ENCODE data around the gene EHMT1.
"Not testable (repeated sequence)": the region's sequence is repeated elsewhere in the genome, so short reads cannot be mapped to it uniquely, and the experiment has no call there.

EHMT1 gene

DNA sequence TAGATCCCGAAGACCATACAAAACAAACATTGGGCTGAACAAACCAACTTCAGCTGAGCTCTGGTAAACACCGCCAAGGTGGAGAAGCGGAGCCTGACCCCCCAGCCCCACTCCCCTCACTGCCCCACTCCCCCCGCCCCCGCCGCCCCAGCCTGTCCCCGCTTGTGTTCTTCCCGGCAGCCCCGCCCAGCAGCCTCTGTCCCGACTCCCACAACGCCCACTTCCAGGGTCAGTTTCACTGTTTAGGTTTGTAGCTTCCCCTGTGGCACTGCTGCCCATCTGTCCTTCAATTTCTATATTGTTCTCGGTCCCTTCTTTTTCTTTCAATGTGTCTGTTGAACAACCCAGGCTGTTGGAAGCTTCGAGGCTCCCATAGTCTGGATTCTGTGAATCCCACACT, 146.7 kb downstream of the EHMT1 start:
- Histone ChIP-seq H3K27ac (ENCODE audit: low read depth, low read length) (no peak overlapping the region), H3K9ac (ENCODE audit: low read depth, low read length) (no peak overlapping the region), H3K36me3 (ENCODE audit: control insufficient read depth, insufficient read depth, low read length) (peaks cover 83% of the 10 kb centered on the region), H3K4me1 (ENCODE audit: control insufficient read depth, insufficient read depth, low read length) (no peaks in the 10 kb centered on the region), H3K9me3 (ENCODE audit: control insufficient read depth, insufficient read depth, low read length) (no peaks in the 10 kb centered on the region), H3K4me3 (ENCODE audit: low read depth, low read length) (no peak overlapping the region), H3K27me3 (ENCODE audit: control insufficient read depth, insufficient read depth, low read length) (no peaks in the 10 kb centered on the region)

DNA sequence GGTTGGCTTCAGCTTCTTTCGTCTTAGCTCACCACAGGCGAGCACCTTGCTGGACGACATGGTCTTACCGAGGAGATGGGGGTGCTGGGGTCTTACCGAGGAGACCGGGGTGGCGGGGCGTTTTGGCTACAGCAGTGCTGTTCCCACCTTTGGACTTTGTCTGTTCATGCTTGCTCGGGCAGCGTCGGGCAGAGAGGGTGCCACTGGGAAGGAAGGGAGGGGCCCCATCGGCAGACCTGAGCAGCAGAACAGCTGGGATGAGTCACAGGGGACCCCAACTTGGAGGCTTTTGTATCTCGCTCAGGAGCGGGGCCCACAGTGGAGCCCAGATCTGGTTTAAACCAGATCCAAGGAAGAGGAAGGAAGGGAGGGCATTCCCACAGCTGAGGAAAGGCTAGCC, 152.8 kb downstream of the EHMT1 start:
- H3K4me3 ChIP-seq (ENCODE audit: low read depth, low read length) = no peak overlapping the region

DNA sequence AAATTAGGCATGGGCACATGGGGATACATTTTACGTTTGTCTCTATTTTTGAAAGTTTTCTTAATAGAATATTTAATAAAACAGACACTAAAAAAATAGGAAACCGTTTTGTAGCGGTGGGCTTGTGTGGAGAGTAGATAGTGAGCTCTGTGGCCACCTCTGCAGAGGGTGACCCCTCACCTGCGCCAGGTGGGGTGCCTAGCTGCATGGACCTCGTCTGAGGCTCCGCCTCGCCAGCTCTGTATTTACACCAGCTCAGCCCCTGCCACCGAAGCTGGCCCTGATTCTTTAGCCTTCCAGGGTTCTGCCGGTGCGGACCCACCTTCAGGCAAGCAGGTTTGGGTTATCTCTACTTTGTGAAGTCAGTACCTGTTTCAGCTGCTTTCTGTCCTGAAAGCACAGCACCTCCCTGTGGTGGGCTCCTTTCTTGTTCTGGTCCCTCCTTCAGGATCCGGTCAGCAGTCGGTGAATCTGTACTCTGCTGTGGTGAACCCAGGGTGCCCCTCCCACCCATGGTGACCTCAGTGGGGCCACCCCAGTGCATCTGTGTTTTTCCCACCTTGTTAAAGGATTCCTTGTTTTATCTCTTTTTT, 153.6 kb downstream of the EHMT1 start:
- H3K9me3 ChIP-seq (ENCODE audit: control insufficient read depth, insufficient read depth, low read length) = no peaks in the 10 kb centered on the region
- H3K27me3 ChIP-seq (ENCODE audit: control insufficient read depth, insufficient read depth, low read length) = no peaks in the 10 kb centered on the region
- no peak overlapping the region for H3K27ac ChIP-seq (ENCODE audit: low read depth, low read length)
- H3K36me3 ChIP-seq (ENCODE audit: control insufficient read depth, insufficient read depth, low read length) = peaks cover 80% of the 10 kb centered on the region
- no peak overlapping the region for H3K4me3 ChIP-seq (ENCODE audit: low read depth, low read length)
- H3K9ac ChIP-seq (ENCODE audit: low read depth, low read length) = no peak overlapping the region
- H3K4me1 ChIP-seq (ENCODE audit: control insufficient read depth, insufficient read depth, low read length) = no peaks in the 10 kb centered on the region

More for the DNA sequence above, 152.8 kb downstream of the EHMT1 start:
- Histone ChIP-seq H3K36me3 (ENCODE audit: control insufficient read depth, insufficient read depth, low read length) (peaks cover 81% of the 10 kb centered on the region), H3K4me1 (ENCODE audit: control insufficient read depth, insufficient read depth, low read length) (no peaks in the 10 kb centered on the region), H3K9ac (ENCODE audit: low read depth, low read length) (no peak overlapping the region), H3K27me3 (ENCODE audit: control insufficient read depth, insufficient read depth, low read length) (no peaks in the 10 kb centered on the region), H3K27ac (ENCODE audit: low read depth, low read length) (no peak overlapping the region), H3K9me3 (ENCODE audit: control insufficient read depth, insufficient read depth, low read length) (no peaks in the 10 kb centered on the region)

DNA sequence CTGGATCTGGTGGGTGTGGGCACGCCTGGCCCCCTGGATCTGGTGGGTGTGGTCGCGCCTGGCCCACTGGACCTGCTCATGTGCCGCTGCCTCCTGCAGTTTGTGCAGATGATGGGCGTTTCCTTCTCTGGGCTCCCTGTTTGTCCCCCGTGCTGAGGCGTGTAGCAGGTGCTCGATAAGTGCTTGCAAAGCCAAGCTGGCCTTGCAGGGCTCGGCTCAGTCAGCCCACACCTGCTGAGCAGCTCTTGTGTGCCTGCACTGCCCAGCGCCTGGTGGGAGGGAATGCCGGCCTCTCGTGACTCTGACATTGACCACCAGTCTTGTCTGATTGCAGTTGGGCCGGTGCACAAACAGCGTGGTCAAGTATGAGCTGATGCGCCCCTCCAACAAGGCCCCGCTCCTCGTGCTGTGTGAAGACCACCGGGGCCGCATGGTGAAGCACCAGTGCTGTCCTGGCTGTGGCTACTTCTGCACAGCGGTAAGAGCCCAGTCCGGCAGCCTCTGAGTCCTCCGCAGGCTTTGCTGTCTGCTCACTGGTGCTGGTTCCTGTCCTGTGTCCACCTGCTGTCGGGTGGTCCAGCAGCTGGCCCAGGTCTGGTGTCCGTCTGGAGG, 156.1 kb downstream of the EHMT1 start:
- Histone ChIP-seq H3K9me3 (ENCODE audit: control insufficient read depth, insufficient read depth, low read length) (no peaks in the 10 kb centered on the region), H3K27ac (ENCODE audit: low read depth, low read length) (no peak overlapping the region), H3K36me3 (ENCODE audit: control insufficient read depth, insufficient read depth, low read length) (peaks cover 86% of the 10 kb centered on the region), H3K9ac (ENCODE audit: low read depth, low read length) (no peak overlapping the region), H3K27me3 (ENCODE audit: control insufficient read depth, insufficient read depth, low read length) (no peaks in the 10 kb centered on the region), H3K4me3 (ENCODE audit: low read depth, low read length) (no peak overlapping the region), H3K4me1 (ENCODE audit: control insufficient read depth, insufficient read depth, low read length) (no peaks in the 10 kb centered on the region)

DNA sequence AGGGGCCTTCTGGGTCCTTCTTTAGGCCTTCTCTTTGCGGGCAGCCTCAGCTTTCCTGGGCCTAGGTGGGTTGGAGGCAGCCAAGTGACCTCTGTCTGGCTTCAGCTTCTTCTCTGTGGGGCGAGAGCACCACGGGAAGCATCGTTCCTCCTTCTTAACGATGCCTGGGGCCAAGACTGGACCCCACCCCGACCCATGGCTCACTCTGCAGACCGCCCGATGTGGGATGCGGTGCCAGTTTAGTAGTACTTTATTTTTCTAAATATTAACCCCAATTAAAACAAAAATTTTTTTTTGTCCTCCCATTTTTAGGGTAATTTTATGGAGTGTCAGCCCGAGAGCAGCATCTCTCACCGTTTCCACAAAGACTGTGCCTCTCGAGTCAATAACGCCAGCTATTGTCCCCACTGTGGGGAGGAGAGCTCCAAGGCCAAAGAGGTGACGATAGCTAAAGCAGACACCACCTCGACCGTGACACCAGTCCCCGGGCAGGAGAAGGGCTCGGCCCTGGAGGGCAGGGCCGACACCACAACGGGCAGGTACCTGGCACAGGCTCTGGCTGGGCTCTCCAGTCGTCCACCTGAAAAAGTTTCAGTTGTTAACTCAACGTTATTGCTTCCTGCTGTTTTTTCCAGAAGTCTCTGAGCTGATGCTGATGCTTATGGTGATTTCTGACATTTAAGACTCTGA, 157.6 kb downstream of the EHMT1 start:
- no peaks in the 10 kb centered on the region for H3K4me1 ChIP-seq (ENCODE audit: control insufficient read depth, insufficient read depth, low read length)
- H3K9ac ChIP-seq (ENCODE audit: low read depth, low read length) = no peak overlapping the region
- no peaks in the 10 kb centered on the region for H3K27me3 ChIP-seq (ENCODE audit: control insufficient read depth, insufficient read depth, low read length)
- H3K27ac ChIP-seq (ENCODE audit: low read depth, low read length) = no peak overlapping the region
- no peaks in the 10 kb centered on the region for H3K9me3 ChIP-seq (ENCODE audit: control insufficient read depth, insufficient read depth, low read length)
- H3K4me3 ChIP-seq (ENCODE audit: low read depth, low read length) = no peak overlapping the region
- peaks cover 76% of the 10 kb centered on the region for H3K36me3 ChIP-seq (ENCODE audit: control insufficient read depth, insufficient read depth, low read length)

DNA sequence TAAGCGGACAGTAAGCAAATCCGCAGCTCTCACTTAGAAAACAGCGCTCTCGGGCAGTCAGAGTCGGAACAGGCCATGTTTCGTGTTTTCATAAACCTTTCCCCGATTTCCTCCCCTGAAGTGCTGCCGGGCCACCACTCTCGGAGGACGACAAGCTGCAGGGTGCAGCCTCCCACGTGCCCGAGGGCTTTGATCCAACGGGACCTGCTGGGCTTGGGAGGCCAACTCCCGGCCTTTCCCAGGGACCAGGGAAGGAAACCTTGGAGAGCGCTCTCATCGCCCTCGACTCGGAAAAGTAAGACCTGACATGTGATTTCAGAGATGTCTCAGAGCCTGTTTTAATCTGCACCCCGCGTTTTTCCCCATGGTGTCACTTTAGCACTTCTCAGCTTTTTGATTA, 159.0 kb downstream of the EHMT1 start:
- Histone ChIP-seq H3K9me3 (ENCODE audit: control insufficient read depth, insufficient read depth, low read length) (no peaks in the 10 kb centered on the region), H3K27me3 (ENCODE audit: control insufficient read depth, insufficient read depth, low read length) (no peaks in the 10 kb centered on the region), H3K9ac (ENCODE audit: low read depth, low read length) (no peak overlapping the region), H3K4me3 (ENCODE audit: low read depth, low read length) (no peak overlapping the region), H3K27ac (ENCODE audit: low read depth, low read length) (no peak overlapping the region), H3K36me3 (ENCODE audit: control insufficient read depth, insufficient read depth, low read length) (peaks cover 83% of the 10 kb centered on the region), H3K4me1 (ENCODE audit: control insufficient read depth, insufficient read depth, low read length) (no peaks in the 10 kb centered on the region)

DNA sequence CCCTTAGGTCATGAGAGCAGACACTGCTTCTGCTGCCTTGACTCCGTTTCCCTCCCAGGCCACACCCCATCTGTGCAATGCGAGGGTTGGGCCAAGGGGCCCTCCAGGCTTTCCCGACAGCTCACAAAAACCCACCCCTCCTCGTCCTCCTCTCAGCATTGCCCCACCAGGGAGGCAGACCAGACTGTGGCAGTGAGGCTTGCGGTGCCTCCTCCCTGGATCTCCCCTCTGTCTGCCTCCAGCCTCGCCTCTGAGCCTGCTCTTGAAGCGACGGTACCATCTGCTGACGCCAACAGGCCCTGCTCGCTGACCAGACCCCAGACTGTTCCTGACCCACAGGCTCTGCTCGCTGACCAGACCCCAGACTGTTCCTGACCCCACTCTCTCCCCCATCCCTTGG, 159.5 kb downstream of the EHMT1 start:
- Histone ChIP-seq H3K4me3 (ENCODE audit: low read depth, low read length) (no peak overlapping the region), H3K36me3 (ENCODE audit: control insufficient read depth, insufficient read depth, low read length) (peaks cover 84% of the 10 kb centered on the region), H3K4me1 (ENCODE audit: control insufficient read depth, insufficient read depth, low read length) (no peaks in the 10 kb centered on the region), H3K27ac (ENCODE audit: low read depth, low read length) (no peak overlapping the region), H3K27me3 (ENCODE audit: control insufficient read depth, insufficient read depth, low read length) (no peaks in the 10 kb centered on the region), H3K9ac (ENCODE audit: low read depth, low read length) (no peak overlapping the region), H3K9me3 (ENCODE audit: control insufficient read depth, insufficient read depth, low read length) (no peaks in the 10 kb centered on the region)

DNA sequence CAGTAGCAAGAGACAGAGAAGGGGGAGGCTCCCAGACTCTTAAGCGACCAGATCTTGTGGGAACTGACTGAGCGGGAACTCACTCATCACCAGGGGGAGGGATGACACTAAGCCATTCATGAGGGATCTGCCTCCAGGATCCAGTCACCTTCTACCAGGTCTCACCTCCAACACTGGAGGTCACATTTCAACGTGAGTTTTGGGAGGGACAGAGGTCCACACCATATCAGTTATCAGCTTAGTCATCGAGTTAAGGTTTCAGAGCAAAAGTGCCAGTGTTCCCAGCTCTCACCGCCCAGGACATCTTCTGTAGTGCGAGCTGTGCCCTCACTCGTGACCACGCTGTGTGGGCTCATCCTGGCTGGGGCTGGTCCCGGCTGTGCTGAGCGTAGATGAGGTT, 160.1 kb downstream of the EHMT1 start:
- H3K9ac ChIP-seq (ENCODE audit: low read depth, low read length) = no peak overlapping the region
- no peak overlapping the region for H3K27ac ChIP-seq (ENCODE audit: low read depth, low read length)
- peaks cover 83% of the 10 kb centered on the region for H3K36me3 ChIP-seq (ENCODE audit: control insufficient read depth, insufficient read depth, low read length)
- no peaks in the 10 kb centered on the region for H3K4me1 ChIP-seq (ENCODE audit: control insufficient read depth, insufficient read depth, low read length)
- no peaks in the 10 kb centered on the region for H3K9me3 ChIP-seq (ENCODE audit: control insufficient read depth, insufficient read depth, low read length)
- H3K4me3 ChIP-seq (ENCODE audit: low read depth, low read length) = no peak overlapping the region
- no peaks in the 10 kb centered on the region for H3K27me3 ChIP-seq (ENCODE audit: control insufficient read depth, insufficient read depth, low read length)

DNA sequence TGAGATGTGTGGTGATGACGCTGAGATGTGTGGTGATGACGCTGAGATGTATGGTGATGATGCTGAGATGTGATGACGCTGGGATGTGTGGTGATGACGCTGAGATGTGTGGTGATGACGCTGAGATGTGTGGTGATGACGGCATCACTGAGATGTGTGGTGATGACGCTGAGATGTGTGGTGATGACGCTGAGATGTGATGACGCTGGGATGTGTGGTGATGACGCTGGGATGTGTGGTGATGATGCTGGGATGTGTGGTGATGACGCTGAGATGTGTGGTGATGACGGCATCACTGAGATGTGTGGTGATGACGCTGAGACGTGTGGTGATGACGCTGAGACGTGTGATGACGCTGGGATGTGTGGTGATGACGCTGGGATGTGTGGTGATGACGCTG, 161.2 kb downstream of the EHMT1 start:
- not testable (repeated sequence) for H3K9ac ChIP-seq (ENCODE audit: low read depth, low read length); H3K4me1 ChIP-seq (ENCODE audit: control insufficient read depth, insufficient read depth, low read length); H3K4me3 ChIP-seq (ENCODE audit: low read depth, low read length); H3K27ac ChIP-seq (ENCODE audit: low read depth, low read length); H3K27me3 ChIP-seq (ENCODE audit: control insufficient read depth, insufficient read depth, low read length); H3K9me3 ChIP-seq (ENCODE audit: control insufficient read depth, insufficient read depth, low read length)
- peaks cover 85% of the 10 kb centered on the region for H3K36me3 ChIP-seq (ENCODE audit: control insufficient read depth, insufficient read depth, low read length)

DNA sequence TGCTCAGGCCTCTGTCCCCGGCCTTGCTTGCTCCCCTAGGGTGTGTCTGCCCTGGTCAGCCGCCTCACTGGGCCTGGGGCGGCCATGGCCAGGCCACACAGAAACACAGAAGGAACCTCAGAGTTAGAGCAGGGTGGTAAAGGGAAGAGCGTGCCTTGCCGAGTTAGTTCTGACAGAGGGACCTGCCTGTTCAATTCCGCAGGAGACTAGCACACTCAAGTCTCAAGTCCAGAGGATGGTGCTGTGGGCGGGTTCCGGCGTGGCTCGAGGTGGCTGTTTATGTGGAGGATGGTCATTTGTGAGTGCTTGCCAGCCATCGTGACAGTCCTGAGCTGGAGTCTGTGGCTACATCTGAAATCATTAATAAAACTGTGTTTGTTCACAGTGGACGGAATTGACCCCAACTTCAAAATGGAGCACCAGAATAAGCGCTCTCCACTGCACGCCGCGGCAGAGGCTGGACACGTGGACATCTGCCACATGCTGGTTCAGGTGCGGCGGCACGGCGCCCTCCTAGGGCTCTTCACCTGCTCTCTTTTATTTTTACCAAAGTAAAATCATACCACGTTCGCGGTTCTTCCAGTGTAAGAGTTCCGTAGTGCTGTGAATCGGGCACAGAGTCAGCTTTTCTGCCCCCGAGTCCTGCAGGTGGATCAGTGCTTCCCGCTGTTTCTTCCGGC, 163.2 kb downstream of the EHMT1 start:
- Histone ChIP-seq H3K36me3 (ENCODE audit: control insufficient read depth, insufficient read depth, low read length) (peaks cover 68% of the 10 kb centered on the region), H3K9me3 (ENCODE audit: control insufficient read depth, insufficient read depth, low read length) (no peaks in the 10 kb centered on the region), H3K27ac (ENCODE audit: low read depth, low read length) (no peak overlapping the region), H3K27me3 (ENCODE audit: control insufficient read depth, insufficient read depth, low read length) (no peaks in the 10 kb centered on the region), H3K4me3 (ENCODE audit: low read depth, low read length) (no peak overlapping the region), H3K9ac (ENCODE audit: low read depth, low read length) (no peak overlapping the region), H3K4me1 (ENCODE audit: control insufficient read depth, insufficient read depth, low read length) (peaks cover 7% of the 10 kb centered on the region)

DNA sequence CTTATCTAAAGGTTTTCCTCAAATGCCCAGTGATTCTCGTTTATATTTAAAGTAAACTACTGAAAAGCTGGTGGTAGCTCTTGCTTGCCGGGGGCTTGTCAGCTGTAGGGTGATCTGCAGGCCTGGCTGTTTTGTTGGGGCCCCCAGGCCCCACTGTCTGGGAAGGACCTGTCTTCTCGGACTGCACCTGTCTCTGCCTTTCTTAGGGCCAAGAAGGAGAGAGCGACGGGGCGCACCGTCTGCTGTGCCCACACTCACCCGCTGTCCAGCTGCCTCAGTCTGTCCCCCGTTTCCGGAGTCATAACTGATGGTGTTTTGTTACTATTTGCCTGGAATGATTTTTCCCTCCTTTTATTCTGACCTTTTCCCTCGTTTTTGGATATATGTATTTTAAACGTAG, 164.7 kb downstream of the EHMT1 start:
- H3K4me3 ChIP-seq (ENCODE audit: low read depth, low read length) = no peak overlapping the region
- H3K9me3 ChIP-seq (ENCODE audit: control insufficient read depth, insufficient read depth, low read length) = no peaks in the 10 kb centered on the region
- H3K4me1 ChIP-seq (ENCODE audit: control insufficient read depth, insufficient read depth, low read length) = peaks cover 7% of the 10 kb centered on the region
- H3K36me3 ChIP-seq (ENCODE audit: control insufficient read depth, insufficient read depth, low read length) = peaks cover 56% of the 10 kb centered on the region
- no peak overlapping the region for H3K27ac ChIP-seq (ENCODE audit: low read depth, low read length)
- no peaks in the 10 kb centered on the region for H3K27me3 ChIP-seq (ENCODE audit: control insufficient read depth, insufficient read depth, low read length)
- H3K9ac ChIP-seq (ENCODE audit: low read depth, low read length) = no peak overlapping the region

Data from HUES48 (cell line).